Gastrocnemius medialis (tissue), 4 donors: ENCODE data around the gene CSAD.

ENCODE experiments used
- POLR2A ChIP-seq, 2 donors: fragments of 450-650 bp; IDR thresholded peaks; one replicate each; pipeline ENCODE4 v1.6.1; 2017; ENCODE audit warnings: antibody characterized with exemption in 2 of 2, mild to moderate bottlenecking in 2 of 2, moderate library complexity in 2 of 2
- TF ChIP-seq, protein P1 (sequence below), 5 experiments: fragments of 450-650 bp in 3 of 5; fragments of 200-600 bp in 2 of 5; sonication (generic) in 2 of 5; IDR thresholded peaks in 4 of 5; conservative IDR thresholded peaks in 1 of 5; 1 replicate in 4 of 5; 2 replicates in 1 of 5; pipeline ENCODE4 v1.5.1; 2016 to 2019; ENCODE audit warnings: antibody characterized with exemption in 5 of 5, mild to moderate bottlenecking in 3 of 5, moderate library complexity in 3 of 5

DNA sequence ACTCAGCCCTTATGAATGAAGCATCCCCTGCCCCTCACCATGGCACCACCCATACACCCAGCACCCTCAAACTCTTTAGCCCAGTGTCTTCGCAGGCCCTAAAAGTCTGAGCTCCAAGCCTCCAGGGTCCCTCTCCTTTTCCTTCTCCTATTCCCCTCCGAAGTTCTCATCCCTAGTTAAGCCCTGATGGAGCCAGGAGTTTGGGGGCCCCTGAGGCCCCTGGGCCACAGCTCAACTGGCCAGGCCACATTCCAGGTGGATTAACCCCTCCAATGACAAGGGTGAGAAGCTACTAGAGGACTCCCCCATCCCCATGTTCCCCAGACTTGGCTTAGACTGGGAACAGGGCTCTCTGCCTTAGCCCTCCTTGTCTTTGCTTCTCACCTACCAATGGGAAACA lies 48.7 kb upstream of the CSAD start:
- TF ChIP-seq, protein P1, sequence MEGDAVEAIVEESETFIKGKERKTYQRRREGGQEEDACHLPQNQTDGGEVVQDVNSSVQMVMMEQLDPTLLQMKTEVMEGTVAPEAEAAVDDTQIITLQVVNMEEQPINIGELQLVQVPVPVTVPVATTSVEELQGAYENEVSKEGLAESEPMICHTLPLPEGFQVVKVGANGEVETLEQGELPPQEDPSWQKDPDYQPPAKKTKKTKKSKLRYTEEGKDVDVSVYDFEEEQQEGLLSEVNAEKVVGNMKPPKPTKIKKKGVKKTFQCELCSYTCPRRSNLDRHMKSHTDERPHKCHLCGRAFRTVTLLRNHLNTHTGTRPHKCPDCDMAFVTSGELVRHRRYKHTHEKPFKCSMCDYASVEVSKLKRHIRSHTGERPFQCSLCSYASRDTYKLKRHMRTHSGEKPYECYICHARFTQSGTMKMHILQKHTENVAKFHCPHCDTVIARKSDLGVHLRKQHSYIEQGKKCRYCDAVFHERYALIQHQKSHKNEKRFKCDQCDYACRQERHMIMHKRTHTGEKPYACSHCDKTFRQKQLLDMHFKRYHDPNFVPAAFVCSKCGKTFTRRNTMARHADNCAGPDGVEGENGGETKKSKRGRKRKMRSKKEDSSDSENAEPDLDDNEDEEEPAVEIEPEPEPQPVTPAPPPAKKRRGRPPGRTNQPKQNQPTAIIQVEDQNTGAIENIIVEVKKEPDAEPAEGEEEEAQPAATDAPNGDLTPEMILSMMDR (IDR thresholded peaks at IDR 0.05 in 4 of 5, conservative IDR thresholded peaks at IDR 0.05 in 1 of 5) = no peak
- TF ChIP-seq POLR2A (IDR thresholded peaks at IDR 0.05) = no peak
